Stimulated activated naive CD4-positive, alpha-beta T cell (primary cell): Measurements from ENCODE around the gene HEATR1.
"Not testable (repeated sequence)": the region's sequence is repeated elsewhere in the genome, so short reads cannot be mapped to it uniquely, and the experiment has no call there.

Experiments used
- DNase-seq, 6 experiments: peaks; one replicate each; lab custom pipeline; 2025; lab: John Stamatoyannopoulos, UW

The HEATR1 gene

DNA sequence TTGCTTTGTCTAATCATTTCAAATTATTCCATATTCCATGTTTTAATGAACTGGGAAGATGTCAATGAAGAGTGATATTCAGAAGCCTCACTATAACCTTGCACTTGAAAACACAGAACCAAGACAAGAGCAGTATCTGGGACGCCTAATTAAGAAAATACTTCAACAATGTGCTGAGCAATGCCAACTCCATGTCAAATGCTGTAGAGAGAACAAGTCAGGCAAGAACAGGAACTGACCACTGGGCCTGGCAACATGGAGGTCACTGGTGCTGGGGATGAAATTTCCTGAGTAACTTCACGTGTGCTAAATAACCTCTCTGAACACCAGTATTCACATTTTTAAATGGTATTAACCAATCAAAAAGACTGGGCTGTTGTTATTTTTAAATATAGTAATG lies 22.8 kb downstream of the HEATR1 start:
- DNase-seq = no peak

- DNase-seq = not testable (repeated sequence)
Observed at GRCh38 chr1:236580404-236580803, 23.9 kb downstream of the HEATR1 start.

DNA sequence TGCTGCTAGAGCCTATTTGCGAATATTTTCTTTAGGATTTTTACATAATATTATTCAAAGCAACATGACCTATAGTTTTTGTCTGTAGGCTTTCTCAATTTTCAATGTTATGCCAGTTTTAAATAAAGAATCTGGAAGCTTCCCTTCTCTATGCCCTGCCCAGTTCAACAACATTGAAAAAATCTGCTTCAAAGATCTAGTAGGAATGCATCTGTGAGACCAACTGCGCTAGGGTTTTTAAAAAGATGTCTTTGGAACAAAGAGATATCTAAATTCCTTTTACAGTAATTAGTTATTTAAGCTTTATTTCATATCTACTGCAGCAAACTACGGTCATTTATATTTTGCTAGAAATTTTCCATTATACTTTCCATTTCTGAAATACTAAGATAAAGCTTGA lies 25.7 kb downstream of the HEATR1 start:
- no peak for DNase-seq

GRCh38 chr1:236577041-236577440 lies 27.3 kb downstream of the HEATR1 start:
- DNase-seq = not testable (repeated sequence)

GRCh38 chr1:236576004-236576403 lies 28.3 kb downstream of the HEATR1 start:
- DNase-seq = no peak

GRCh38 chr1:236575523-236575922 lies 28.8 kb downstream of the HEATR1 start:
- no peak for DNase-seq

- DNase-seq = no peak
Observed at GRCh38 chr1:236568285-236568894, 35.9 kb downstream of the HEATR1 start.

DNA sequence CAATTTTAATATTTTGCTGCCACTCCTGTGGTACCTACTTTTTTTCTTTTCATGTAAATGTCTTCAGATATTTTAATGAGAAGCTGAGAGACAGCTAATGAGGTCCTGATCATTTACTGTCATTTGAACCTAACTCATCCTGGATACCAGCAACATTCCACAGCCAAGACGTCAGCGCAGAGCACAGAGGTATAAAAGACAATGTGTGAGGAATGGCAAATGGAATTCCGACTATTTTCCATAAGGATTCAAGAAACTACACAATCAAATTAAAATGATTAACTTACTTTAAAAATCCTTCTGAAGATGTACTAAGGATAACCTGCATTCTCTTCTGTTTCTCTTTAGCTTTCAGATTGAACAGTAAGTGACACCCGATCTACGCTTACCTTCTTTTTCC lies 38.8 kb downstream of the HEATR1 start:
- no peak for DNase-seq

DNA sequence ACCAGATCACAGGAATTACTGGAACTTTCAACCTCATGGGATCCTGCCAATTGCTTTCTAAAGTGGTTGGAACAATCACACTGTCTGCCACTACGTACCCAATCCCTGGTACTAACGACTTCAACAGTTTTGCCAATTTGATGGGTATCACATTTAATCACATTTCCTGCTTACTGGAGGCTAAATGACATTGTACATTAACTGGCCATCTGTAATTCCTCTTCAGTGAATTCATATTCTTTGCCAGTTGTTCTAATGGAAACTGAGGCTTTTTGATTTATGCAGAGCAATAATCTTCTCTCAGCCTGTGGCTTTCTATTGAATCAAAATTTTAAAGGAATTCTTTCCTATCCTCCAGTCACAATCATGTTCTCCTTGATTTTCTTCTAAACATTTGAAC lies 42.3 kb downstream of the HEATR1 start:
- DNase-seq = no peak

- no peak for DNase-seq
Observed at GRCh38 chr1:236560213-236560771, 44.0 kb downstream of the HEATR1 start.

DNA sequence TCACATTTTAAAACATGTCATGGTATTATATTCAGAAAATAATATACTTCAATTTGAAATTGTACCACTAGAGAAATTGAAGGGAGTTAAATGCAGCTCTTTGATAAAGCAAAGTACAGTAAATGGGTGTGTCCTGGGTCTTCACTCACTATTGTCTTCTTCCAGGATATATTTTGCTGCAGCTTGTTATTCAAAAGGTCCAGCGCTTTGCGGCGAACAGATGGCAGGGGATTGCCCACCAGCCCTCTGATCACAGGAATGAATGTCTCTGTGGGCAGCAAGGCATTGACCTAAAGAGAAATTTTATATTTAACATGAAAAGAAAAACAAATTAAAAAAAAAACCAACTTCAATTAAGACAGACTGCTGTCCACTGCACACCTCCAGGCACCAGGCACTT lies 45.5 kb downstream of the HEATR1 start:
- no peak for DNase-seq

DNA sequence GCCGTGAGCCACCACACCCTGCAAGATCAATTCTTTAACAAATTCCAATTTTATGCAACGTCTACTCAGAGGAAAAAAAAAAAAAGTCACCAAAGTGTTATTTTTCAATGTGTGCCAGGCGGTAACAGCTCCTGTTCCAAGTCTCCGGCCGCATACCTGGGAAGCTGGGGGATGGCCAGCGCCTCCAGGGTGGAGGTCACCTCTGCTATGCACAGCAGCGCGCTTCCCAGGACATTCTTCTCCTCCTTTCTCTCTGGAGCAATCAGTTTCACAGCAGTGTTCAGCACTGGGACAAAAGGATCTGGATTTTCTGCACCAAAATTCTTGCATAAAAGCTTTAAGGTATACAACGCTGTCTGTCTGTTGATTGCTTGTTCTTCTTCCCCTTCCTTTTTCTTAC lies 46.2 kb downstream of the HEATR1 start:
- DNase-seq = no peak

DNA sequence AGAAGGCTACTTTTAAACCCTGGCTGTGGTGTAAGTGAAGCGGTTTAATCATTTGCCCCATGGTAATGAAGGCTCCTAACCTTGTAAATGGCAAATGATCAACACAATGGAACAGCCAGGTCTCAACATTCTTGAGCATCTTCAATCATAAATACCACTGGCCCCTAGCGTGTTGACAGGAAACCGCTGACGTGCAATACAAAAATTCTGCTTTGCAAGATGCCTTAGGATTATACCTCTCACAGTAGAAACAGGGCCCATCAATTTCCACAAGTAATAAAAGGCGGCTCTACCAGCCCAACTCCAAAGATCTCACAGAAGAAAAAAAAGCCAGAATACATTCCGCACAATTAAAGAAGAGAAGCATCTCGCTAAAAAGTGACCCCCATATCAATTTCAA lies 47.7 kb downstream of the HEATR1 start:
- DNase-seq = no peak

DNA sequence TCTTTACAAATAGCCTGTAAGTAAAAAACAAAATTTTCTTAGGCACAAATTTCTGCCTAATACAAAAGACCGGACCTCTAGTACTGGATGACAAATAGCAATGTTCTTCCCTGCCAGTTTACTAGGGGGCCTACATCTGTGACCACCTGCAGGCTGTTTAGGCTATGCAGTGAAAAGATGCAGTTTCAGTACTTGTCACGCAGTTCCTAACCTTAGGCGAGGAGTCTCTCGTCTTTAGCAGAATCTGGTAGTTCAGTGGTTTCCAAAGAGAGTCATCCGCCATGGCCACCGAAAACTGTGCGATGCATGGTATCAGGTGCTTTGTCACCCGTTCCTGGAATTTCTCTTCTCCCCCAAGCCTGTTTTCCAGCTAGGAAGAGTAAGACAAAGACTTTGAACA lies 50.9 kb downstream of the HEATR1 start:
- DNase-seq = no peak

DNA sequence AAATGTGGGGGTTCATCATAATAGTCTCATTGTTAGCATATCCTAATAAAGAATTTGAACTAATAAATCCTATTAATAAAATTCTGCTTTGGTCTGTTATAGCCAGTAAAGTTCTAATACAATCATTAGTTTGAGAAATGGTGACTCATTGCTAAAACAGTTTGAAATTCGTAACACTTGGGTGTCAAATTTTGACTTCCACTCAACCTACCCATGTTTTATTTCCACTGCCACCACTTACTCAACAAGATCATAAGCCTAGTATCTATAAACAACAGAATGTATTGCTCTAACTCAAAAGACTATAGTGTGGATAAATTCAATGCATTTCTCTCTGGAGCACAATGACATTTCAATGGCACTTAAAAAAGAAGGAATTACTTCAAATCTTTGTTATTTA lies 51.4 kb downstream of the HEATR1 start:
- DNase-seq = no peak

DNA sequence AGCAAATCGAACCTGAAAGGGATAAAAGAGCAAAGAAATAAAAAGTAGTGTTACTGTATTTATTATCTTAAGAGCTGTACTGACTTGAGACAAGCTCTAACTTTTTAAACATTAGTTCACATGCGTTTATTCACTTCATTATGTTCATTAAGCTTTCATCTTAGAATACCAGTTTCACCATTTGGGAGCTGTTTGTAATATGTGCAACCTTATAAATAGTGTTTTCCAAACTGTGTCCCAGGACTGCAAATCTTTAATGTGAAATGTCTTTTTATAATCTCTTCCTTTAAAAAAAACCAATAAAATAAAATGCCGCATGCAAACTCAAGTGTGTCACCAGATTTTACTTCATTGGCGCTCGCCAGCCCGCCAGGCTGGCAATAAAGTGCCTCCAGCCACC lies 52.2 kb downstream of the HEATR1 start:
- DNase-seq = no peak

- no peak for DNase-seq
Observed at GRCh38 chr1:236550961-236551851, 53.1 kb downstream of the HEATR1 start.

- no peak for DNase-seq
Observed at GRCh38 chr1:236548452-236548851, 55.9 kb downstream of the HEATR1 start.

DNA sequence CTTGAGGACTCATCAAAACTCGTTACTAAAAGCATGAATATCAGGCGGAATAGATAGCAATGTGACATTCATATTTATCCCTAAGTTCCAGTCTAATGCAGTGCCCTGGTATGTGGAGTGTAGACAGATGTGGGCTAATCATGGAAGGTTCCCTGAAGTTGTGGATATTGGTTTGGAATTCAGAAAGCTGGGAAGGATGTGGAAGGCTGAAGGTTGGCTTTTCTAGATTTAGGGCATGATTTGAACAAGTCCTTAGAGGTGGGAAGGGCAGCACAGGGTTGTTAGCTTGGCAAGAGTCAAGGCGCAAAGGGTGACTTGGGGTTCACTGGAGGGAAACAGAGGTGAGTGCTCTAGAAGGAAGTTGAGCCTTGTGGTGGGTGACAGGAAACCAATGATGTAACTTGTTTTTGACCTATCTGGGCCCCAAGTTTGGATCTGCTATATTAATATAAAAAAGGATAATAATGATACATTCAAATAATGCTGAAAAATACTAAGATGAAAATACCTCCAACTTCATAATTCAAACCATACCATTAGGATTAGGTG lies 58.6 kb downstream of the HEATR1 start:
- DNase-seq = no peak

DNA sequence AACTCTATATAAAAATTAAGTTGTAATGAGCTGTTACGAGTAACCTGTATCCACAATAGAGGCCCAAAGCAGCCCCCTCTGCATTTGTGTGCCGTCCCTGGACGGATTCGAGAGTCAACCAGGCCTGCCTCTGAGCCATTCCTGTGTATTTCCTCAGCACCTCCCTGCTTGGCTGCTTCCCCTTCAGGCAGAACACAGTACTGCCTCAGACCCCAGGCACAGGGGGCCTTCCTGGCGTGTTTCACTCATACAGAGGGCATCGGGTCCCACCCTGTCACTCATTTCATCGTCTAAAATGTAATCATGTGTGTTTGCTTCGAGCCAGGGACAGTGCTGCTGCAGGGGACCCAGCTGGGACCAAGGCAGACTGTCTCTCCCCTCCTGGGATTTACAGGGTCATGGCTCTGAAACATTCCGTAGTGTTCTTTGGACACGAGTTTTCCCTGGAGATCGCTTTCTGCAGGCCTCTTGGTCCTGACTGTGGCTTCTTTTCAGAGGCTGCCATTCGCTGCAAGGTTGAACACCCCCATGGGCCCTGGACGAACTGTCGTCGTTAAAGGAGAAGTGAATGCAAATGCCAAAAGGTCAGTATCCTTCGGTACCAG lies 61.1 kb downstream of the HEATR1 start:
- DNase-seq = no peak

DNA sequence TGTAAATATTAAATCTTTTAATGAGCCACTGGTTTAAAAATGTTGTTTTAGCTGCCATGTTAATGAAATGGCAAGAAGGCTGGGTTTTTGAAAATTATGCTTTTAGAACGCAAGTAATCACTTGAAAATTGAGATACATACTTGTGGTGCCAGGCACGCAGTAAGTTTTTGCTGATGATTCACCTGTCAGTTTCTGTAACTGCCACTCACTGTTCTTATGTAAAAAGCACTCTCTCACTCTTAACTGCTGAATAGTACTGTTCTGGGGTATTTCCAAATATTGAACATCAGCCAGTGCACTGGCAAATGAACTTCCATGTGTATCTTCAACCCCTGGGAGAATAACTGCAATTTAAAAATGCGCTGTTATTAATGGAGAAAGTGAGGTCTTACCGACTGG lies 62.6 kb downstream of the HEATR1 start:
- DNase-seq = no peak

DNA sequence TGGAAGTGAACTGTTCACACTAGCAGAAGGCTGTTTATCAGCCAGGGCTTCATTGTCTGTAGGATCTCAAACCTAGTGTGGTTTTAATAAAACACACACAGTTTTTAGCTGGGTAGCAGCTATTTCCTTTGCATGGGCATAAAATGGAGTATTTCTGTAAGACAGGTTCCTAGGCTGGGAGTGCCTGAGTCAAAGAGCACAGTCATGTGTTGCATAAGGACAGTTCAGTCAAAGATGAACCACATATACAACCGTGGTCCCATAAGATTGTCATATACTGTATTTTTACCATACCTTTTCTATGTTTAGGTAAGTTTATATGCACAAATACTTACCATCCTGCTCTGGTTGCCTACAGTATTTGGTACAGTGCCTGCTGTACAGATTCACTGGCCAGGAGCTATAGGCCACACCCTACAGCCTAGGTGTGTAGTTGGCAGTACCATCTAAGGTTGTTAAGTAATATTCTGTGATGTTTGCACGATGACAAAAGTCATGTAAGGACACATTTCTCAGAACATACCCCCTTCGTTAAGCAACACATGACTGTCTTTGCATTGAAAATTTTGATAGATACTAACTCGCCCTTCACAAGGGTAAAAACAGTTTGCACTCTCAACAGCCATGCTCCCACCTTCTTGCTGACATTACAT lies 63.4 kb downstream of the HEATR1 start:
- no peak for DNase-seq
